Activated naive CD8-positive, alpha-beta T cell treated with anti-CD3 and anti-CD28 coated beads for 36 hours (primary cell): ENCODE measurements around the gene RIC1. TPM values are rescaled to one million over a fixed set of nuclear protein-coding genes. Genes with fewer than 3 reads are reported as not detected.
"Not testable (repeated sequence)": the region's sequence is repeated elsewhere in the genome, so short reads cannot be mapped to it uniquely, and the experiment has no call there.

Source experiments
- DNase-seq: peaks from one replicate; pipeline ENCODE4 v3.0.0; 2021
- H3K27ac Mint-ChIP-seq: one replicate; pipeline ENCODE4 v1.8.0; 2022; ENCODE audit warnings: mild to moderate bottlenecking, moderate library complexity, mixed read lengths
- H3K27me3 Mint-ChIP-seq: one replicate; pipeline ENCODE4 v1.8.0; 2022; ENCODE audit warnings: mild to moderate bottlenecking, mixed read lengths
- H3K36me3 Mint-ChIP-seq: one replicate; pipeline ENCODE4 v1.8.0; 2021; ENCODE audit warnings: mild to moderate bottlenecking, mixed read lengths
- H3K4me1 Mint-ChIP-seq: one replicate; pipeline ENCODE4 v1.8.0; 2021; ENCODE audit warnings: mixed read lengths
- H3K4me3 Mint-ChIP-seq: one replicate; pipeline ENCODE4 v1.8.0; 2022; ENCODE audit warnings: mild to moderate bottlenecking, moderate library complexity, mixed read lengths
- H3K9me3 Mint-ChIP-seq: one replicate; pipeline ENCODE4 v1.8.0; 2022; ENCODE audit warnings: mixed read lengths
- total RNA-seq, 2 experiments: library from RNA; stranded (reverse); gene quantifications; one replicate each; pipeline ENCODE4 v1.2.3, GENCODE V29; 2021

The RIC1 gene
- total RNA-seq, 2 experiments from 2014 or later, result 15.2 TPM

DNA sequence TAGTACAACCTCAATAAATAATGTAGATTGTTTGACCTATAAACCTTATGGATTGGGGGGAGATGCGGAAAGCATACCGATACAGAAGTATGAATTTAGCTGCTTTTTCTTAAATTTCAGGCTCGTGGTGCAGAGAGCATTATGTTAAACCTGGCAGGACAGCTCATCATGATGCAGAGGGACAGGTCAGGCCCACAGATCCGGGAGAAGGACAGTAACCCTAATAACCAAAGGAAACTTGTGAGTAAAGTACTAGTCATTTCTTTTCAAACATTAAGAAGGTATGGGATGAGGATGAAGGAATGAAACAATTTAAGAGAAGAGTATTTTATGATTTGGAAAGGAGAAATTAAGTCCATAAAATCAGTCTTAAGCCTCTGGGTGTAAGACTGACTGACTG, 133.5 kb downstream of the RIC1 start:
- no peak for DNase-seq
- no peak overlapping the region for H3K4me3 Mint-ChIP-seq
- peaks cover 51% of the 10 kb centered on the region for H3K36me3 Mint-ChIP-seq
- H3K4me1 Mint-ChIP-seq, result peaks cover 36% of the 10 kb centered on the region
- no peaks in the 10 kb centered on the region for H3K27me3 Mint-ChIP-seq
- H3K9me3 Mint-ChIP-seq, result no peaks in the 10 kb centered on the region
- H3K27ac Mint-ChIP-seq, result no peak overlapping the region

- H3K27me3 Mint-ChIP-seq, result no peaks in the 10 kb centered on the region
- DNase-seq, result peak; percentile 6
- peaks cover 41% of the 10 kb centered on the region for H3K4me1 Mint-ChIP-seq
- H3K36me3 Mint-ChIP-seq, result peaks cover 63% of the 10 kb centered on the region
- no peak overlapping the region for H3K4me3 Mint-ChIP-seq
- no peaks in the 10 kb centered on the region for H3K9me3 Mint-ChIP-seq
- H3K27ac Mint-ChIP-seq, result peak overlapping the region; percentile 81
Observed at GRCh38 chr9:5764130-5764868, 135.4 kb downstream of the RIC1 start.

DNA sequence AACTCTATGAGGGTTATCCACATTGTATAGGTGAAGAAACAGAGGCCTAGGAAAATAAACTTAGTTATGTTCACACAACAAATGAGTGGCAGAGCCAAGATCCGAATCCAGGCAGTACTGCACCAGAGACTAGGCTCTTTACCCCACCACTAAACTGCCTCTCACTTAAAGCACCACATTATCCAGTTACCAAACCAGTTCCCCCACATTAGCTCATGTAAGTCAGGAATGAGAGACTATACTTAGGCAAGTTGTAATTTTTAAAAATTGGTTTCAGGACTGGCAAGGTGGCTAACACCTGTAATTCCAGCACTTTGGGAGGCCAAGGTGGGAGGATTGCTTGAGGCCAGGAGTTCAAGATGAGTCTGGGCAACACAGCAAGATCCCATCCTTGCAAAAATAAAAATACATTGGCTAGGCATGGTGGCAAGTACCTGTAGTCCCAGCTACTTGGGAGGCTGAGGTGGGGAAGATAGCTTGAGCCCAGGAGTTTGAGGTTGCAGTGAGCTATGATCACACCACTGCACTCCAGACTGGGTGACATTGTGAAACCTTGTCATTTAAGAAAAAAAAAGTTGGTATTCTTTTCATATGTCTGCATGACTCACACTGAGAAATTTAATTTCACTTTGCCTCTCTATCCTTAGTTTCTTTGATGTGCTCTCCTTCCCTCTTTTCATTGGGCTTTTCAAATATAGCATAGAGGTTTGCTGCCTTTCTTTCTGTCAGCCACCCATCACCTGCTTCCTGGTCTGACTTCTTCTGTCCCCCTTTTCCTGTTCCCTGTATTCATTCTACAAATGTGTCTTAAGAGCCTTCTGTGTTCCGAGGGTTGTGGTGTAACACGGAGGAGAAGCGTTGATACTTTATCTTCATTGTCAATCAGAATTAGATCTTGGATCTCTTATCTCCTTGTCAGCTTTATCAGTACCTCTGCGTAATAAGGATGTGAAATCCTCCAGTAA, 139.3 kb downstream of the RIC1 start:
- no peaks in the 10 kb centered on the region for H3K27me3 Mint-ChIP-seq
- H3K4me3 Mint-ChIP-seq, result no peak overlapping the region
- H3K27ac Mint-ChIP-seq, result peak overlapping the region; percentile 70
- peaks cover 68% of the 10 kb centered on the region for H3K36me3 Mint-ChIP-seq
- peak; percentile 9 for DNase-seq
- peaks cover 38% of the 10 kb centered on the region for H3K4me1 Mint-ChIP-seq
- no peaks in the 10 kb centered on the region for H3K9me3 Mint-ChIP-seq

DNA sequence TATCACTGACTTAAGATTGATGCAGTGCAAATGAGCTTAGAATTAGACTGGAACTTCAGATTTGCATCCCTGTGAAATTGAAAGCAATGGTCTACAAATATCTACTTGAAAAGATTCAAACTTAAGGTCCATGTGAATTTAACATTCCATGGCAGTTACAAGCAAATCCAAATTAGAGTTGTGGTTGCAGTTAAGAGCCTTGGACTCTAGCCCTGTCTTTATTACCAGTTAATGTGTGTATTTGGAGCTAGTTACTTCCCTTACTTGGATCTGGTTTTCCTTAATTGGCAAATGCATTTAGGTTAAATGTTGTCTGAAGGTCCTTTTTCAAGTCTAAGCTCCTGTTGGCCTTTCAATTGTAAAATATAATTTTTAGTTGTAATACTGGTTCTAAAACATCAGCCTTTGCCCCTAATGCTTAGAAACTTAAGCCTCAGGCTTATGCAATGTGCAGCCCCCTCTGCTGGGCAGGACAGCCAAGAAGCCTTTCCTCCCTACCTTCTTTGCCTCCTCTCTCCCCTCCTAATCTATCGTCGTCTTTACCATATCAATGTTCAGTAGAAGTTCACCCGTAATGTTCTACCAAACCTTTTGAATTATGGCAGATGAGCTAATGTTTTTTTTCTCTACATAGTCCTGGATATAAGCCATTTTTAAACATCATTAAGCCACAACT, 144.6 kb downstream of the RIC1 start:
- Mint-ChIP-seq H3K9me3 (peaks cover 4% of the 10 kb centered on the region), H3K4me1 (peaks cover 10% of the 10 kb centered on the region), H3K27ac (no peak overlapping the region), H3K27me3 (no peaks in the 10 kb centered on the region), H3K4me3 (no peak overlapping the region), H3K36me3 (peaks cover 49% of the 10 kb centered on the region)
- DNase-seq, result no peak

DNA sequence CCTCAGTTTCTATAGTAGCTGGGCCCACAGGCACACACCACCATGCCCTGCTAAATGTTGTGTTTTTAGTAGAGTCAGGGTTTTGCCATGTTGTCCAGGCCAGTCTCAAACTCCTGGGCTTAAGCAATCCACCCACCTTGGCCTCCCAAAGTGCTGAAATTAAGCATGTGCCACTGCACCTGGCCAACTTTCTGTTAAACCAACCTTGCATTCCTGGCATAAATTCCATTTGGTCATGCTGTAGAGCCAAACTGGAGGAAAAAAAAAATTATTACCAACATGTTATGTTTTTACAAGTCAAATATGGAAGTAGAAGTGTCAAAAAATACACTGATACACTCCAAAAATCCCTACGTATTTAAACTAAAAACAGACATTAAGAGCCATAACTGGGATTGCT, 149.9 kb downstream of the RIC1 start:
- no peaks in the 10 kb centered on the region for H3K4me1 Mint-ChIP-seq
- peaks cover 29% of the 10 kb centered on the region for H3K9me3 Mint-ChIP-seq
- H3K36me3 Mint-ChIP-seq, result peaks cover 72% of the 10 kb centered on the region
- H3K27me3 Mint-ChIP-seq, result no peaks in the 10 kb centered on the region
- no peak overlapping the region for H3K4me3 Mint-ChIP-seq
- no peak for DNase-seq
- H3K27ac Mint-ChIP-seq, result no peak overlapping the region

GRCh38 chr9:5779705-5780218, 150.9 kb downstream of the RIC1 start:
- Mint-ChIP-seq H3K9me3 (peaks cover 29% of the 10 kb centered on the region), H3K36me3 (peaks cover 73% of the 10 kb centered on the region)
- not testable (repeated sequence) for H3K4me3 Mint-ChIP-seq, H3K27me3 Mint-ChIP-seq, DNase-seq, H3K4me1 Mint-ChIP-seq, H3K27ac Mint-ChIP-seq

DNA sequence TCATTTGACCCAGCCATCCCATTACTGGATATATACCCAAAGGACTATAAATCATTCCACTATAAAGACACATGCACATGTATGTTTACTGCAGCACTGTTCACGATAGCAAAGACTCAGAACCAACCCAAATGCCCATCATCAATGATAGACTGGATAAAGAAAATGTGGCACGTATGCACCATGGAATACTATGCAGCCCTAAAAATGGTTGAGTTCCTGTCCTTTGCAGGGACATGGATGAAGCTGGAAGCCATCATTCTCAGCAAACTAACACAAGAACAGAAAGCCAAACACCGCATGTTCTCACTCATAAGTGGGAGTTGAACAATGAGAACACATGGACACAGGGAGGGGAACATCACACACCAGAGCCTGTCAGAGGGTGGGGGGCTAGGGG, 154.5 kb downstream of the RIC1 start:
- Mint-ChIP-seq H3K27ac (peak overlapping the region; percentile 47), H3K36me3 (peaks cover 81% of the 10 kb centered on the region)
- not testable (repeated sequence) for H3K27me3 Mint-ChIP-seq

GRCh38 chr9:5783982-5784381, 155.1 kb downstream of the RIC1 start:
- DNase-seq, result no peak
- H3K9me3 Mint-ChIP-seq, result peaks cover 22% of the 10 kb centered on the region
- H3K36me3 Mint-ChIP-seq, result peaks cover 79% of the 10 kb centered on the region
- H3K4me3 Mint-ChIP-seq, result no peak overlapping the region
- H3K4me1 Mint-ChIP-seq, result peaks cover 16% of the 10 kb centered on the region
- no peak overlapping the region for H3K27ac Mint-ChIP-seq
- no peaks in the 10 kb centered on the region for H3K27me3 Mint-ChIP-seq

More for the DNA sequence above, 154.5 kb downstream of the RIC1 start:
- DNase-seq, H3K4me3 Mint-ChIP-seq: not testable (repeated sequence)
- peaks cover 15% of the 10 kb centered on the region for H3K4me1 Mint-ChIP-seq
- peaks cover 26% of the 10 kb centered on the region for H3K9me3 Mint-ChIP-seq

DNA sequence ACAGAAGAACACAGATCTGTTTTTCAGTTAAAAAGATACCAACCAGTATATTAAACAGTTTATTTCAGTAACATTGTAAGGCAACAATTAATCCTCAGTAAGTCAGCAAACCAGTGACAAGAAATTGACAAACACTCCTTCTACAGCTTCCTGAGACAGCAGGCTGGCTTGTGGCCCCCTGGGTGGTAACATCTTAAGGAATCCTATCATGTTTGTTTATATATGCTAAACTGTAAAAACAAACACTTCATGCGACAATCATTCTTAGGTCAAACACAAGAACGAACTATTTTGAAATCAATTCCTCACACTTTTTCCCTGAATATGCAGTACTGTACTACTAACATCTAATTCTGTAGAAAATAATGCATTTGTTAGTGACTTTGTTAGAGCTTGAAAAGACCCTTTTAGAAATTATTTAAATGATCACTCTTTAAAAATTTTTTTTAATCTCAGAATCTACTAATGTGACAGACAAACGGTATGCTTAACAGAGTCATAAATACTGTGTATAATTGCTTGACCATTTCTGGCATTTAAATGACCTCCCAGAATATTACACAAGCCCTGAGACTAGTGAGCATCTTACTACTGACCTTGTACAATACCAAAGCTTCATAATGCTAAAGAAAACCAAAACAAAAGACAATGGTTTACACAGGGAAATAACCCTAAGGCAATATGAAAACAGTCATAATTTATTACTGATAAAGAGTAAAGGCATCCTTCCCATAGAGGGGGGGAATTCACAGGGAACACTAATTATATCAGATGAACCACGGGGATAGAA, 155.8 kb downstream of the RIC1 start:
- Mint-ChIP-seq H3K9me3 (peaks cover 21% of the 10 kb centered on the region), H3K4me1 (peaks cover 16% of the 10 kb centered on the region), H3K36me3 (peaks cover 72% of the 10 kb centered on the region), H3K4me3 (no peak overlapping the region), H3K27me3 (no peaks in the 10 kb centered on the region), H3K27ac (no peak overlapping the region)
- DNase-seq, result no peak

DNA sequence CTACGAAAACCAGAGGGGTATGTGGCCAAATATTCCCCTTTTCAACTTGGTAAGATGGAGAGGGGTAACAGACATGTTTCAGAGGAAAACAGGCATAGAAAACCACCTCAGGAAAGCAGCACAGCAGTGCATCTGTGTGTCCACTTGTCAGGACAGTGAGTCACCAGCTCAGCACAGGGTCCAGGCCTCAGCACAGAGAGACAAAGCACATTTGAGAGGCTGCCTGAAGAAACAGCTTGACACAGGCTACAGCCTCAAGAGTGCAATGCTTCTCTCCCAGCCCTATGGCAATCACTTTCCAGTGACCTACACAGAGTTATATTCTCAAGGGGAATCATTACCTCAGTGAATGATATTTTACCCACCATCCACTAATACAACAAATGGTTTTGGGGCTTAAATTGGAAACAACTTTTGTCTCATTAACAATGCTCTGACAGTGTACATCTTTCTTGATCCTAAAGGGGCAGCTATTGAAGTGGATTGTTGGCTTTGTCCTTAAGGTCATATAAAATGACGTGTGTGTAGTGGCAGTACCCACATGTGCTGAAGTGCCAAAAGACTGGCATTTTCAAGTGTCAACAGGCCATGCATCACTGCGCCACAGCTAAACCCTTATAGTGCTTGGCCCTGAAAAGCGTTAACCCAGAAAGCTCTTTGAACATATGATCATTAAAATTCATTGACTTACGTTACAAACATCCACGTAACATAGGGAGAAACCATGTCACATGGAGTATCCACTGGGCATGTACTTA, 157.6 kb downstream of the RIC1 start:
- Mint-ChIP-seq H3K27me3 (no peaks in the 10 kb centered on the region), H3K4me1 (peaks cover 25% of the 10 kb centered on the region), H3K9me3 (peaks cover 16% of the 10 kb centered on the region), H3K36me3 (peaks cover 65% of the 10 kb centered on the region), H3K27ac (peak overlapping the region; percentile 62), H3K4me3 (no peak overlapping the region)
- no peak for DNase-seq

GRCh38 chr9:5787220-5787619, 158.3 kb downstream of the RIC1 start:
- H3K36me3 Mint-ChIP-seq, result peaks cover 65% of the 10 kb centered on the region
- peaks cover 31% of the 10 kb centered on the region for H3K4me1 Mint-ChIP-seq
- peaks cover 12% of the 10 kb centered on the region for H3K9me3 Mint-ChIP-seq
- H3K4me3 Mint-ChIP-seq, result no peak overlapping the region
- H3K27me3 Mint-ChIP-seq, result no peaks in the 10 kb centered on the region
- peak overlapping the region; percentile 62 for H3K27ac Mint-ChIP-seq
- no peak for DNase-seq

DNA sequence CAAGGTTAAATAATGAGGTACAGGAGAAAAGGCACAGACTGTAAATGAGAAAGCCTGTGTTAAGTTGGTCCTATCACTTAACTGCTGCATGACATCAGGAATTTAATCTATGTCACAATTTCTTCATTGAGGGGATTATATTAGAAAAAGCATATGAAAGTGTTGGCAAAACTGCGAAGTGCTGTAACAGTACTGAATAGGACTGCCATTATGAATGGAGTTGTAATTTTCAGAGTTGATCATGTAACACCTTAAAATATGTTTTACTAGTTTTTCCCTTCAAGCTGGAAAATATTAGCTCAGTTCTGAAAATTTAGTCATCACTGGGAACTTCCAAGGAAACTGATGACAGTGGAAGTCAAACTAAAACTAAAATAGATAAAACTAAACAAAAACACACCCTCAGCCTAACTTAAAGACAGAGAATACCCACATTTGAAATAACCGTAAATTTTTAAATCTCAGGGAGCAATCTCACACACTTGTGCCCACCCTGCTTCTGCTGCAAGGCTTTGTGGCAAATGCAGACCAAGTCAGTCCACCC, 158.9 kb downstream of the RIC1 start:
- no peaks in the 10 kb centered on the region for H3K27me3 Mint-ChIP-seq
- peaks cover 61% of the 10 kb centered on the region for H3K36me3 Mint-ChIP-seq
- H3K27ac Mint-ChIP-seq, result peak overlapping the region; percentile 62
- DNase-seq, result no peak
- peaks cover 6% of the 10 kb centered on the region for H3K9me3 Mint-ChIP-seq
- H3K4me1 Mint-ChIP-seq, result peaks cover 37% of the 10 kb centered on the region
- no peak overlapping the region for H3K4me3 Mint-ChIP-seq

DNA sequence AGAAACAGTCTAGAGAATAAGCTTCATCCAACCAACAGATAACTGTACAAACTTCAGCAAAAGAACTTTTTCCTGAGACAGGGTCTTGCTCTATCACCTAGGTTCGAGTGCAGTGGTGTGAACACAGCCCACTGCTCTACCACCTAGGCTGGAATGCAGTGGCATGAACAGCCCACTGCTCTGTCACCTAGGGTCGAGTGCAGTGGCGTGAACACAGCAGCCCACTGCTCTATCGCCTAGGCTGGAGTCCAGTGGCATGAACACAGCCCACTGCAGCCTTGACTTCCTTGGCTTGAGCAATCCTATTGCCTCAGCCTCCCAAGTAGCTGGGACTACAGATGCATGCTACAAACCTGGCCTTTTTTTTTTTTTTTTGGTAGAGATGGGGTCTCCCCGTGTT, 160.6 kb downstream of the RIC1 start:
- H3K27ac Mint-ChIP-seq, result no peak overlapping the region
- H3K36me3 Mint-ChIP-seq, result peaks cover 49% of the 10 kb centered on the region
- H3K27me3 Mint-ChIP-seq, result no peaks in the 10 kb centered on the region
- H3K4me3 Mint-ChIP-seq, result no peak overlapping the region
- DNase-seq, result no peak
- no peaks in the 10 kb centered on the region for H3K9me3 Mint-ChIP-seq
- peaks cover 52% of the 10 kb centered on the region for H3K4me1 Mint-ChIP-seq
